HT-29 (cell line): ENCODE results near the gene CSMD2. TPM values are rescaled to one million over a fixed set of nuclear protein-coding genes. Genes with fewer than 3 reads are reported as not detected.

Experiments used
- DNase-seq: peaks from one replicate; pipeline ENCODE4 v3.0.0-alpha.2; 2015; ENCODE audit warnings: low spot score
- total RNA-seq: library from RNA; depleted of rRNA; stranded (reverse); fragments of >200 nt; shearing (Covaris generic); gene quantifications from 2 replicates; pipeline ENCODE4 v1.2.3, GENCODE V29; 2014

CSMD2 gene
- total RNA-seq, 1 experiment from 2014 or later: not detected

- no peak for DNase-seq
These were observed 198.5 kb downstream of the CSMD2 start for GRCh38 chr1:33966346-33967141.

GRCh38 chr1:33965086-33965485 is 199.9 kb downstream of the CSMD2 start:
- no peak for DNase-seq

GRCh38 chr1:33962061-33962460 is 203.0 kb downstream of the CSMD2 start:
- DNase-seq: no peak

GRCh38 chr1:33960188-33960895 is 204.7 kb downstream of the CSMD2 start:
- DNase-seq: no peak

- DNase-seq: no peak
These were observed 207.2 kb downstream of the CSMD2 start for GRCh38 chr1:33957854-33958253.

DNA sequence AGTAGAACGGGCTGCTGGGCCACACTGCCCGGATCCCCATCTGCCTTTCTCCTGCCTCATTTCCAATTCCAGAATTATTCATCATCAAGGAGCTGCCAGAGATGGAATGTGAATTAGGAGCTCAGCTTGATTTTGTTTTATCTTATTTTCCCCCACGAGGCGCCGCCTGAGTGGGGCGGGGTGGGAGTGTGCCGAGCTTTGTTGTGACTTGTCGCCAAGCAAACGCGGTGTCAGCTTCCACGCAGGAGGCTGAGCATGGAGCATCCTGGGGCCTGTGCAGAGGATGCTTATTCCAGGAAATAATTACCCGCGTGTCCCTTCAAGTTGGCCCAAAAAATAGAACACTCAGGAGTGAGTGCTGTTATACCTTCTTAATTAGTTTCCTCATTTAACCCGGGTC is 209.9 kb downstream of the CSMD2 start:
- no peak for DNase-seq

DNA sequence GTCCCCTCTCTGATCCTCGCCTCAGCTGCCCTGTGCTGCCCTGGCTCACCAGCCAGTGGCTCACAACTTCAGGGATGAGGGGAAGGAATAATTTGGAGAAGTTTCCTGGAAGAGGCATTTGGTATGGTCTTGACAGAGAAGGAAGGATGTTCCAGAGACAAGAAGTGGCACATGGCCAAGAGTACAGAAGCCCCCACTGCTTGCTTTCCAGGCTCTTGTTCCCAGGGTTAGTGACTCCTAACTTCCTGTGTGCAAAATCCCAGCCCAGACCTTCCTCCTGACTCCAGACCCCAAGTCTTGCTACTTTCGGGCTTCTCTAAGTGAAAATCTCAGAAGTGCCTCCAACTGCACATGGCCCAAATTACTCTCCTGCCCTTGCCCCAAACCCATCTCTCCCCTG is 215.5 kb downstream of the CSMD2 start:
- no peak for DNase-seq

GRCh38 chr1:33948291-33948690 is 216.7 kb downstream of the CSMD2 start:
- DNase-seq: no peak

GRCh38 chr1:33946836-33947235 is 218.2 kb downstream of the CSMD2 start:
- no peak for DNase-seq

- no peak for DNase-seq
These were observed 220.2 kb downstream of the CSMD2 start for GRCh38 chr1:33944846-33945245.

GRCh38 chr1:33943978-33944377 is 221.1 kb downstream of the CSMD2 start:
- no peak for DNase-seq

- no peak for DNase-seq
These were observed 232.2 kb downstream of the CSMD2 start for GRCh38 chr1:33932871-33933270.

DNA sequence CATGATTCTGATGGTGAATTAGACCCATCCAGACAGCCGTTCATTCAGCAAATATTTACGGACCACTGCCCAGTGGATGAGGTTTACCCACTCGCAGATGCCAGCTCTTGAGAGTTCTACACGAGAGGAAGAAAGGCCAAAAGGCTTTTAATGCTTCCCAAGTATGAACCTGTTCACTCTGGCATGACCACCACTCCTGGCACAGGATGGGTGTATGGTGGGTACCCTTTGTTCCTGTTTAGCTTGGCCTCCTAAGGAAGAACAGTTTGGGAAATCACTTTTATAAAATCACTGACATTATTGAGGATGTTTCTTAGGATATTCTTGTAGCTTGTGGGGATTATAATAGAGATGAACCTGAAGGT is 233.9 kb downstream of the CSMD2 start:
- no peak for DNase-seq

DNA sequence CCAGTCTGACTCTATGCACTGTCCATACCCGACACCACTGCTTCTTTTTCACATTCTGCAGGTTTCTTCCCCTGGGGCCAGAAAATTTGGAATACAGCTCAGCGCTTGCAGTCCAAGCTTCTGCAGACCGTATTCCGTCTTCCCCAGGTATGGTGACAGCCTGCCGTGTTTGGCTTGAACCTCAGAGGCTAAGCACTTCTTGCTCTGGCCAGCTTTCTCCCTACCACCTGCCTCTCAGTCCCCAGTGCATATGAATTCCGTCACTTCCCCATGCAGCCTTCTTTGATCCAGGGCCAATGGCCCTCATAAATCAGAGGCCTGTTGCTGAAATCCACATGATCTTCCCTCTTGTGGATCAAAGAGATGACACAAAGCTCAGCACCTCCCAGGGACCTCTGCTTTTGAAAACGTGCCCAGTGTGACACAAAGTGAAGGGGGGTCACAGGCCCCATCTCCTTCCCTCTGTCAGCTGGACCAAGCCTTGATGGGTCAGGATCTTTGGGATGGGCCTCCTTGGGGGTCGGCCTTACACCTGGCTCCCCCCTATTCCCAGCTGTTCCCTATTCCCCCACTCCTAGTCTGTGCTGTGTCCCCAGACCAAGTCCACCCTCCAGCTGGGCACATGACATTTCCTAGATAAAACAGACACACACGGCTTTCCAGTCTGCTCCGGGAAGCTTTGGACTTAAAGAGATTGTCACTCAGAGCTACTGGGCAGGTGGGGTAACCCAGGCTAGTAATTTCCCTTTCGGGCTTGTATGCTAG is 234.5 kb downstream of the CSMD2 start:
- DNase-seq: no peak

DNA sequence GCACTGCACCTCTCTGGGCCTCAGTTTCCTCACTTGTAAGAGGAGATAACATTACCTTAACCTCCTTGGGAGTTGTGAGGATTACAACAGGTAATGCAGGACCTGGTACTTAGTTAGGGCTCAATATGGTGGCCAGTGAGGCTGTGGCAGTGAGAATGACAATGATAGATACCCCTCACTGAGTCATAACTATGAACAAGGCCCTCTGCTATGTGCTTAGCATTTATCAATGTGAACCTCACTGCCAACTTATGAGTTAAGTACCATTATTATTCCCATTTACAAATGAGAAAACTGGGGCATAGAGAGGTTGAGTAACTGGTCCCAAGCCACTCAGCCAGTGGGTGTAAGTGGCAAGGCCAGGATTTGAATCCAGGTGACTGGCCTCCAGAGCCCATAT is 236.8 kb downstream of the CSMD2 start:
- DNase-seq: no peak

- DNase-seq: no peak
These were observed 237.3 kb downstream of the CSMD2 start for GRCh38 chr1:33927721-33928120.

- no peak for DNase-seq
These were observed 239.4 kb downstream of the CSMD2 start for GRCh38 chr1:33925586-33925985.

DNA sequence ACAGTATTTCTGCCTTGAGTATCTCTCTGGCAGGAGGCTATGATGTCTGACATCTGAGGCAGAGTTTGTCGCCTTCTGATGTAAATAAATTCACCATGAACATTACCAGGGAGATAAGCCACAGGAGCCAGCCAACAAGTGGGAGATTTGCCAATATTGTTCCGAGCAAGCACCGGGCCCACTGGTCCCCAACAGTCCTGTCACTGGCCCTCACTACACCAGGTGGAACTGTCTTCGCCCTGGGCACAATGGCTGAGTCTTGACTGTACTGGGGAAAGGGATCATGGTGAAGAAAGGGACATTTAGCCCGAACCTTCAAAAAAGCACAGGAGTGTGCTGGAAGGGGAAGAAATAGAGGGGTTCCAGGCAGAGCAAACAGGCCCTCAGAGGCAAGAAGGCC is 243.7 kb downstream of the CSMD2 start:
- no peak for DNase-seq

GRCh38 chr1:33918368-33918767 is 246.7 kb downstream of the CSMD2 start:
- no peak for DNase-seq

GRCh38 chr1:33916786-33917185 is 248.2 kb downstream of the CSMD2 start:
- no peak for DNase-seq

GRCh38 chr1:33914531-33914930 is 250.5 kb downstream of the CSMD2 start:
- DNase-seq: no peak

DNA sequence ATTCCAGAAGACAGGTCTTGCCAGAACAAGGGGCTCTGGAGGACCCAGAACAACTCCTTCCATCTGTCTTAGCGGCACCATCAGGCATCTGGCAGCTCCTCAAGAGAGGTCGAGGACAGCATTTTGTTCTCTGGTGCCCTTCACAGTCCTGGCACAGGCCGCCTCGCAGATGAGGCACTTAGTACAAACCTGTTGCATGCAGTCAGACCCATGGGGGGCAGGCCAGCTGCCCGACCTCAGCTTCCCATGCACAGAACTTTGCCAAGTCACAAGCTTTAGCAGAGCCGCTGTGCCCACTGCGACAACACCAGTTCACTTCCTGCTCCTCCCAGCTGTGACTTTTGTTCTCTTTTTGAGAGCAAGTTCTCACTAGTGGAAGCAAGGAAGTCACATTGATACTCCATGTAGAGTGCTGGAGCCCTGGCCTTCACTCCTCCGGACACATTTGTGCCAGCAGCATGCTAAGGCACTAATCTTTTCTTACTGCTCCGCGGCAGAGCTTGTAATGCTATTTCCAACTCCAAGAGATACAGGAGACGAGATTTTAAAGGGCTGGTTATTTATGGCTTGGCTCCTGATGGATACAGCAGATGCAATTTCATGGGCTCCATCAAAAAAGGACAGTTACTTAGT is 256.6 kb downstream of the CSMD2 start:
- DNase-seq: no peak
